ENCODE data around the gene FOXP1. TPM values are rescaled to one million over a fixed set of nuclear protein-coding genes. Genes with fewer than 3 reads are reported as not detected.

Gene FOXP1
- polyA plus RNA-seq, 1 donor (not counting 4 experiments of a cell fraction or from before 2014, with no cell fraction given): 14.6 TPM

DNA sequence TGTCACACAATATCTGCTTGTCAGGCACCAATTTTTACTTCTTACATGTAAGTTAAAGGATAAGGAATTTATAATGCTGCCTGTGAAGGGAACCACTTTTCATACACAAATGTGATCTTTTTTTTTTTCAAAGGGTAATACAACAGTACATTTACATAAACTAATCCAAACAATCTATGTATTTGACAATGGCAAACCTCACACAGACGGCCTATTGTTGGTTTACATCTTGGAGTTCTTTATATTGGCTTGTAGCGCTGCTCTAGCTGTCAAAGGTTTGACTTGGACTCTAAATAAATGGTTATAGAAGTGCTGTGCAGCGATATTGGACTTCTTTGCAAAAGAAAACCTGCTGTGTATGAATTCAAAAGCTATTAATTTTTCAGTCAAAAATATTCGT is 598.0 kb downstream of the FOXP1 start:
- FAIRE-seq: no peak
- Histone ChIP-seq H3K9me3 (ENCODE audit: control insufficient read depth, low read depth, low read length) (no peaks in the 10 kb centered on the region), H3K9me1 (ENCODE audit: control insufficient read depth, extremely low read depth, insufficient read depth, low read length) (no peaks in the 10 kb centered on the region), H3K9ac (ENCODE audit: control insufficient read depth, extremely low read depth, insufficient read depth, low read length) (no peak overlapping the region), H3K36me3 (ENCODE audit: control insufficient read depth in 2 of 2, extremely low read depth in 1 of 2, insufficient read depth in 2 of 2, low read length in 2 of 2) (peaks cover 2 to 5% of the 10 kb centered on the region in 2 experiments), H3K27me3 (ENCODE audit: control insufficient read depth, extremely low read depth, insufficient read depth, low read length) (no peaks in the 10 kb centered on the region), H3K27ac (ENCODE audit: control insufficient read depth, insufficient read depth, low read length) (no peak overlapping the region), H3K4me1 (ENCODE audit: control insufficient read depth, extremely low read depth, insufficient read depth, low read length) (peaks cover 25% of the 10 kb centered on the region), H2AFZ (ENCODE audit: control insufficient read depth, low read length) (no peak overlapping the region), H3K4me2 (ENCODE audit: control insufficient read depth, extremely low read depth, insufficient read depth, low read depth, low read length) (no peak overlapping the region), H3K79me2 (ENCODE audit: control insufficient read depth, insufficient read depth, low read length) (peaks cover 2% of the 10 kb centered on the region), H3K4me3 (ENCODE audit: control insufficient read depth in 2 of 3, extremely low read depth in 1 of 3, insufficient read depth in 2 of 3, low read depth in 1 of 3, low read length in 3 of 3) (no peak overlapping the region), H4K20me1 (ENCODE audit: control insufficient read depth, extremely low read depth, insufficient read depth, low read length) (no peaks in the 10 kb centered on the region)
- no peak for DNase-seq (ENCODE audit: low read depth, low spot score)
- dilution Hi-C loops (cut with MboI; ENCODE audit: extremely low pct_ligation_motif_present, low sequenced_read_pairs): no loop called here
- no peak for TF ChIP-seq EZH2 (IDR thresholded peaks at IDR 0.05; ENCODE audit: low read length)

DNA sequence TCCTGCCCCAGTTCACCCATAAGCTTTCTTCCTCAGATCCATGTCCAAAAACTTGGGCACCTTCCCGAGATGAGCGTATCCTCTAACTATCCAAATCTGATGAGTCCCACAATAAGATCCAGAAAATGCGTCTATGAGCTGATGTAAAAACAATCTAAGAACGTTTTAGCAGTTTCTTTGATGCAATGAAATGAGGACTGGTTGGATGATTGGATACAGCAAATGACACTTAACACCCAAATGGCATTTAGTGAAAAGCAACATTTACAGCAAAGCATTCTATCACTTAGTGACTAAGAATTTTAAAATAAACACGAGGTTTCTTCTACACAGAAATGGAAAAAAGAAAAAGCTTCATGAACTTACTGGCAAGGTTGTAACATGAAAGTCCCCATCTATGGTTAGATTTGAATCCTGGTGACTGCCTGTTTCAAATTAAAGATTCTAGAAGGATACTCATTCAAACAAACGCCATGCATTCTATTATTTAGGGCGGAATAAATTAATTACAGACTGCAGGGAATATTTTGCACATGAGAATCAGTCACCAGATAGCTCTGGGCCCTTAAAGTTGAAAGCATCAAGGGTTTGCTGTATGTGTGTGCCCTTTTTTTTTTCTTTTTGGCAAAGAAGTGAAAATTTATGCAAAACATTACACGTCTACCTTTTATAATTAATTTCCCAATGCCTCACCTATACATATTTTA is 598.6 kb downstream of the FOXP1 start:
- Histone ChIP-seq H3K9ac (ENCODE audit: control insufficient read depth, extremely low read depth, insufficient read depth, low read length) (no peak overlapping the region), H3K9me3 (ENCODE audit: control insufficient read depth, low read depth, low read length) (no peaks in the 10 kb centered on the region), H3K4me1 (ENCODE audit: control insufficient read depth, extremely low read depth, insufficient read depth, low read length) (peaks cover 20% of the 10 kb centered on the region), H3K27me3 (ENCODE audit: control insufficient read depth, extremely low read depth, insufficient read depth, low read length) (no peaks in the 10 kb centered on the region), H4K20me1 (ENCODE audit: control insufficient read depth, extremely low read depth, insufficient read depth, low read length) (no peaks in the 10 kb centered on the region), H3K36me3 (ENCODE audit: control insufficient read depth in 2 of 2, extremely low read depth in 1 of 2, insufficient read depth in 2 of 2, low read length in 2 of 2) (peaks cover 2 to 5% of the 10 kb centered on the region in 2 experiments), H3K79me2 (ENCODE audit: control insufficient read depth, insufficient read depth, low read length) (peaks cover 2% of the 10 kb centered on the region), H3K4me3 (ENCODE audit: control insufficient read depth in 2 of 3, extremely low read depth in 1 of 3, insufficient read depth in 2 of 3, low read depth in 1 of 3, low read length in 3 of 3) (no peak overlapping the region), H3K4me2 (ENCODE audit: control insufficient read depth, extremely low read depth, insufficient read depth, low read depth, low read length) (no peak overlapping the region), H3K27ac (ENCODE audit: control insufficient read depth, insufficient read depth, low read length) (no peak overlapping the region), H2AFZ (ENCODE audit: control insufficient read depth, low read length) (no peak overlapping the region), H3K9me1 (ENCODE audit: control insufficient read depth, extremely low read depth, insufficient read depth, low read length) (no peaks in the 10 kb centered on the region)
- dilution Hi-C loops (cut with MboI; ENCODE audit: extremely low pct_ligation_motif_present, low sequenced_read_pairs): no loop called here
- no peak for FAIRE-seq
- TF ChIP-seq, protein P1, sequence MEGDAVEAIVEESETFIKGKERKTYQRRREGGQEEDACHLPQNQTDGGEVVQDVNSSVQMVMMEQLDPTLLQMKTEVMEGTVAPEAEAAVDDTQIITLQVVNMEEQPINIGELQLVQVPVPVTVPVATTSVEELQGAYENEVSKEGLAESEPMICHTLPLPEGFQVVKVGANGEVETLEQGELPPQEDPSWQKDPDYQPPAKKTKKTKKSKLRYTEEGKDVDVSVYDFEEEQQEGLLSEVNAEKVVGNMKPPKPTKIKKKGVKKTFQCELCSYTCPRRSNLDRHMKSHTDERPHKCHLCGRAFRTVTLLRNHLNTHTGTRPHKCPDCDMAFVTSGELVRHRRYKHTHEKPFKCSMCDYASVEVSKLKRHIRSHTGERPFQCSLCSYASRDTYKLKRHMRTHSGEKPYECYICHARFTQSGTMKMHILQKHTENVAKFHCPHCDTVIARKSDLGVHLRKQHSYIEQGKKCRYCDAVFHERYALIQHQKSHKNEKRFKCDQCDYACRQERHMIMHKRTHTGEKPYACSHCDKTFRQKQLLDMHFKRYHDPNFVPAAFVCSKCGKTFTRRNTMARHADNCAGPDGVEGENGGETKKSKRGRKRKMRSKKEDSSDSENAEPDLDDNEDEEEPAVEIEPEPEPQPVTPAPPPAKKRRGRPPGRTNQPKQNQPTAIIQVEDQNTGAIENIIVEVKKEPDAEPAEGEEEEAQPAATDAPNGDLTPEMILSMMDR (optimal IDR thresholded peaks at IDR 0.05 in 1 of 3, IDR thresholded peaks at IDR 0.05 in 1 of 3, conservative IDR thresholded peaks at IDR 0.05 in 1 of 3; ENCODE audit: extremely low read depth in 1 of 3, insufficient read depth in 2 of 3, low read length in 3 of 3): no peak
- TF ChIP-seq EZH2 (IDR thresholded peaks at IDR 0.05; ENCODE audit: low read length): no peak
- no peak for DNase-seq (ENCODE audit: low read depth, low spot score)

Measured in keratinocyte (primary cell).